ENCODE data around the gene RRH.

GRCh38 chr4:109878355-109878754 is 50.6 kb downstream of the RRH start:
- TF ChIP-seq EZH2 (IDR thresholded peaks at IDR 0.05): no peak
- no peak for TF ChIP-seq POLR2AphosphoS5 (IDR thresholded peaks at IDR 0.05; ENCODE audit: borderline replicate concordance, low read depth, low read length)

Measured in SK-N-MC (cell line).